ENCODE measurements around the gene C4orf50. TPM values are rescaled to one million over a fixed set of nuclear protein-coding genes. Genes with fewer than 3 reads are reported as not detected.

C4orf50 gene
- total RNA-seq, 1 donor from 2014 or later: 0.09 TPM

DNA sequence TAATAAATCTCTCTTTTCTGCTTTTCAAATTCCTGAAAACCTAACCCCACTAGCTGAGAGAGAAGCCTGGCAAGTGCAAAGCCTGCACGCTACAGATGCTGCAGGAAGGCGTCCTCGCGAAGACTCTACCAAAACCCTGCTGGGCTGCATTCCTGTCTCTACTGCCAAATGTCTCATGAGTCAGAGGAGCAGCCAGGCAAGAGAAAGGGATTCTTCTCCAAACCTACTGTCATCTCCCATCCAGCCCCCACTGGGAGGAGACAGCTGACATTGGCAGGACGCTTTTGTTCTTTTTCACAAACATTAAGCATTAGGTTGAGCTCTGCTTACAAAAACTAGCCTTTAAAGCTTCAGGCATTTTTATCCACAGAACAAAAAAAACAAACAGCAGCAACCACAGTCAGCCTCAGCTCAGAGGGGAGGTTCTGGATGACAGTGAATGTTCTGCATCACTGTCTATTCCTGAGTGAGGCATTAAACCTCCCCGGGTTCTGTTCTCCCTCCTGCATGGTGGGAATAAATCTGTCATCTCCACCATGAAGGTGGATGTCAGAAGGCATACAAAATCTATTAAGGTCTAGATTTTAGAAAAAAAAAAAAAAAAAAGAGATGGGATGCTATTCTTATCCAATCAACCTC lies 143.3 kb downstream of the C4orf50 start:
- TF ChIP-seq, protein P1, sequence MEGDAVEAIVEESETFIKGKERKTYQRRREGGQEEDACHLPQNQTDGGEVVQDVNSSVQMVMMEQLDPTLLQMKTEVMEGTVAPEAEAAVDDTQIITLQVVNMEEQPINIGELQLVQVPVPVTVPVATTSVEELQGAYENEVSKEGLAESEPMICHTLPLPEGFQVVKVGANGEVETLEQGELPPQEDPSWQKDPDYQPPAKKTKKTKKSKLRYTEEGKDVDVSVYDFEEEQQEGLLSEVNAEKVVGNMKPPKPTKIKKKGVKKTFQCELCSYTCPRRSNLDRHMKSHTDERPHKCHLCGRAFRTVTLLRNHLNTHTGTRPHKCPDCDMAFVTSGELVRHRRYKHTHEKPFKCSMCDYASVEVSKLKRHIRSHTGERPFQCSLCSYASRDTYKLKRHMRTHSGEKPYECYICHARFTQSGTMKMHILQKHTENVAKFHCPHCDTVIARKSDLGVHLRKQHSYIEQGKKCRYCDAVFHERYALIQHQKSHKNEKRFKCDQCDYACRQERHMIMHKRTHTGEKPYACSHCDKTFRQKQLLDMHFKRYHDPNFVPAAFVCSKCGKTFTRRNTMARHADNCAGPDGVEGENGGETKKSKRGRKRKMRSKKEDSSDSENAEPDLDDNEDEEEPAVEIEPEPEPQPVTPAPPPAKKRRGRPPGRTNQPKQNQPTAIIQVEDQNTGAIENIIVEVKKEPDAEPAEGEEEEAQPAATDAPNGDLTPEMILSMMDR (IDR thresholded peaks at IDR 0.05): no peak
- no peaks in the 10 kb centered on the region for H3K27me3 ChIP-seq (ENCODE audit: low read depth)
- no peaks in the 10 kb centered on the region for H3K9me3 ChIP-seq
- H3K27ac ChIP-seq: no peak overlapping the region
- DNase-seq: no peak
- ATAC-seq: no peak
- no peak overlapping the region for H3K4me3 ChIP-seq
- intact Hi-C loops (cut with DNase I): no loop called here
- no peaks in the 10 kb centered on the region for H3K36me3 ChIP-seq
- no peaks in the 10 kb centered on the region for H3K4me1 ChIP-seq

DNA sequence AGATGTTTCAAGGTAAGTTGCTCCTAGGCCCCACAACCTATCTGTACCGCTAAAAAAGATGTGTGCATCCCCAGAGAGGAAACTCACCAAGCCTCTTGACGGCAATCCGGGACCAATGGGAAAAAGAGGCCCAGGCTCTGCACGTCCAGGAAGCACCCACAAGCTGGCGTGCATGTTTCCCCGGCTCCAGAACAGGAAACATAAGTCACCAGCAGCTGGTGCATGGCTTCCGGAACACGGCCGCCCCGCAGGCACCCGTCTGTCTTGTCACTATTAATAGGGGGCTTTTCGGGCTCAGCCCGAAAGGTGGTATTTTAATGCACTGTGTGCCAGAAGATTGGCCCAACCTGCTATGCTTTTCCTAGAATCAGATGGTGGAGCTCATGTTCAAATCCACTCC lies 147.5 kb downstream of the C4orf50 start:
- Histone ChIP-seq H3K4me1 (no peaks in the 10 kb centered on the region), H3K9me3 (no peaks in the 10 kb centered on the region), H3K27ac (no peak overlapping the region), H3K36me3 (no peaks in the 10 kb centered on the region), H3K4me3 (no peak overlapping the region), H3K27me3 (ENCODE audit: low read depth) (no peaks in the 10 kb centered on the region)
- intact Hi-C loops (cut with DNase I): no loop called here
- ATAC-seq: no peak
- TF ChIP-seq, protein P1 (IDR thresholded peaks at IDR 0.05): no peak
- no peak for DNase-seq

- TF ChIP-seq, protein P1 (IDR thresholded peaks at IDR 0.05): no peak
- Histone ChIP-seq H3K27ac (peak overlapping the region; percentile 2), H3K4me1 (no peaks in the 10 kb centered on the region), H3K4me3 (no peak overlapping the region), H3K36me3 (no peaks in the 10 kb centered on the region), H3K27me3 (ENCODE audit: low read depth) (no peaks in the 10 kb centered on the region), H3K9me3 (no peaks in the 10 kb centered on the region)
- intact Hi-C loops (cut with DNase I): no loop called here
- ATAC-seq (no peak), DNase-seq (no peak)
Measured at GRCh38 chr4:5869966-5870619, 148.1 kb downstream of the C4orf50 start.

DNA sequence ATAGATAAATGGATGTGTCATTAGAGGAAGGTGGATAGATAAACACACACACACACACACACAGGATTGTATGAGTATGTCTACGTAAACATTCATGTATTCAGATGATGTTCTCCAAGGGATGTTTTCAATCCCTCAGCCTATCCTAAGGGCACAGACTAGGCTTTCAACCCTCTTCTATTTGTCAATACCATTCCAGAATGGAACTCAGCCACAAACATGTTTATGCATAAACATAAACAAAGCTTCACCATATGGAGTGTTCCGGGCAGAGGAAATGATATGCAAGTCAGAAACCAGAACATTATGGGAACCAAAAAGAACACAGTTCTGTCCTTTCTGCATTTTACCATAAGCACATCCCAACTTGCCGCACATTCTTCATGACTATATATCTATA lies 150.4 kb downstream of the C4orf50 start:
- ATAC-seq (no peak), DNase-seq (no peak)
- peaks cover 7% of the 10 kb centered on the region for H3K27me3 ChIP-seq (ENCODE audit: low read depth)
- H3K4me3 ChIP-seq: no peak overlapping the region
- intact Hi-C loops (cut with DNase I): no loop called here
- no peaks in the 10 kb centered on the region for H3K4me1 ChIP-seq
- TF ChIP-seq, protein P1 (IDR thresholded peaks at IDR 0.05): no peak
- H3K36me3 ChIP-seq: no peaks in the 10 kb centered on the region
- H3K9me3 ChIP-seq: no peaks in the 10 kb centered on the region
- no peak overlapping the region for H3K27ac ChIP-seq

- Histone ChIP-seq H3K4me3 (no peak overlapping the region), H3K4me1 (no peaks in the 10 kb centered on the region), H3K9me3 (no peaks in the 10 kb centered on the region), H3K27ac (no peak overlapping the region), H3K36me3 (no peaks in the 10 kb centered on the region), H3K27me3 (ENCODE audit: low read depth) (peaks cover 7% of the 10 kb centered on the region)
- intact Hi-C loops (cut with DNase I): no loop called here
- TF ChIP-seq, protein P1 (IDR thresholded peaks at IDR 0.05): no peak
- DNase-seq: no peak
- ATAC-seq: no peak
Measured at GRCh38 chr4:5866841-5867813, 151.1 kb downstream of the C4orf50 start.
